GM21737 (cell line): ENCODE measurements around the gene STN1.

Source experiments
- ATAC-seq: cut with Tn5 transposase; IDR thresholded peaks from one replicate; pipeline ENCODE4 v1.9.1; 2021; ENCODE audit warnings: mild to moderate bottlenecking, moderate library complexity; ENCODE audit not compliant: unreplicated experiment

STN1 gene

DNA sequence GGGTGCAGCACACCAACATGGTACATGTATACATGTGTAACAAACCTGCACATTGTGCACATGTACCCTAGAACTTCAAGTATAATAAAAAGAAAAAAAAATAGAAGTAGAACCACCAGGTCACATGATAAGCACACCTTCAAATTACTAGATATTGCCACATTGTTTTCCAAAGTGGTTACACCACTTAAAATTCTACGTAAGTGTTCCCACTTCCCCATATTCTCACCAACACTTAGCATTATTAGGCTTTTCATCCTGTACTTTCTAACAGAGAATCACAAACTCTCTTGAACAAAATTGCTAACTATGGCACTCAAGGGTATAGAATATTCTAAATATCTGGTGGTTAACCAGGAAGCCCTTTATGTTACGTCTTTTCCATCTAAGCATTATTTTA is 85.2 kb downstream of the STN1 start:
- ATAC-seq, result no peak
